AG10803 (cell line): Measurements from ENCODE around the gene SMIM24.

Source experiments
- DNase-seq: peaks from one replicate; pipeline ENCODE4 v3.0.0; 2010; ENCODE audit warnings: low read depth
- H3K4me3 ChIP-seq: 2 replicates; pipeline ENCODE4 v1.5.1; 2011; ENCODE audit warnings: mild to moderate bottlenecking, low read length, control low read depth
- CTCF ChIP-seq: conservative IDR thresholded peaks from 2 replicates; pipeline ENCODE4 v1.5.1; 2011; ENCODE audit warnings: mild to moderate bottlenecking, low read length, control low read depth, inconsistent platforms

The SMIM24 gene

GRCh38 chr19:3507371-3508120 is 27.2 kb upstream of the SMIM24 start:
- no peak for TF ChIP-seq CTCF
- no peak for DNase-seq
- peak overlapping the region; percentile 81 for H3K4me3 ChIP-seq

GRCh38 chr19:3506384-3507340 is 26.3 kb upstream of the SMIM24 start:
- no peak for DNase-seq
- TF ChIP-seq CTCF, result no peak
- H3K4me3 ChIP-seq, result peak overlapping the region; percentile 81

GRCh38 chr19:3505598-3506383 is 25.5 kb upstream of the SMIM24 start, which contains the start of gene FZR1:
TSS of gene FZR1 (plus strand) at chr19:3506311. CDS start at chr19:3522990, 16,679 bp downstream.
- peak; percentile 98 for DNase-seq
- H3K4me3 ChIP-seq, result peak within 1 kb of the TSS; percentile 91
- TF ChIP-seq CTCF, result no peak; the same call in 1 of the 2 replicates

- no peak overlapping the region for H3K4me3 ChIP-seq
- no peak for TF ChIP-seq CTCF
- DNase-seq, result no peak
Measured at GRCh38 chr19:3504735-3505134, 24.4 kb upstream of the SMIM24 start.

- DNase-seq, result no peak
- H3K4me3 ChIP-seq, result no peak overlapping the region
- TF ChIP-seq CTCF, result no peak
Measured at GRCh38 chr19:3503036-3503572, 22.8 kb upstream of the SMIM24 start.

- TF ChIP-seq CTCF, result no peak
- H3K4me3 ChIP-seq, result no peak overlapping the region
- DNase-seq, result no peak
Measured at GRCh38 chr19:3501780-3502179, 21.5 kb upstream of the SMIM24 start.
